SK-N-SH (cell line): ENCODE results near the gene SURF6.
"Not testable (repeated sequence)": the region's sequence is repeated elsewhere in the genome, so short reads cannot be mapped to it uniquely, and the experiment has no call there.

ENCODE experiments used
- CTCF ChIP-seq: fragments of 200-600 bp; sonication (generic); IDR thresholded peaks from 2 replicates; pipeline ENCODE4 v1.6.1; 2017; ENCODE audit warnings: antibody characterized with exemption, mild to moderate bottlenecking, moderate library complexity
- ELF1 ChIP-seq: IDR thresholded peaks from 2 replicates; pipeline ENCODE4 v1.4.0; 2012
- FOXJ3 ChIP-seq: sonication (generic); formaldehyde crosslinking; IDR thresholded peaks from 2 replicates; pipeline ENCODE4 v1.5.1; 2020; ENCODE audit warnings: mild to moderate bottlenecking, missing genetic modification reagents
- JUND ChIP-seq: IDR thresholded peaks from 2 replicates; pipeline ENCODE4 v1.4.0; 2012
- MXI1 ChIP-seq: IDR thresholded peaks from 2 replicates; pipeline ENCODE4 v1.6.1; 2012; ENCODE audit warnings: mild to moderate bottlenecking, low read depth, low read length, improper control_type of control experiment
- TCF12 ChIP-seq: IDR thresholded peaks from 2 replicates; pipeline ENCODE4 v1.4.0; 2012

- TF ChIP-seq CTCF; FOXJ3 (CRISPR knock-in tag); TCF12; JUND; MXI1; ELF1: not testable (repeated sequence)
Measured at GRCh38 chr9:133334888-133335287, 1.1 kb downstream of the SURF6 start.
